Measurements from ENCODE around the gene TSSC4. TPM values are rescaled to one million over a fixed set of nuclear protein-coding genes. Genes with fewer than 3 reads are reported as not detected.

Gene TSSC4
- polyA plus RNA-seq, 4 donors = 32.5 to 47.1 (median 37.6) TPM

DNA sequence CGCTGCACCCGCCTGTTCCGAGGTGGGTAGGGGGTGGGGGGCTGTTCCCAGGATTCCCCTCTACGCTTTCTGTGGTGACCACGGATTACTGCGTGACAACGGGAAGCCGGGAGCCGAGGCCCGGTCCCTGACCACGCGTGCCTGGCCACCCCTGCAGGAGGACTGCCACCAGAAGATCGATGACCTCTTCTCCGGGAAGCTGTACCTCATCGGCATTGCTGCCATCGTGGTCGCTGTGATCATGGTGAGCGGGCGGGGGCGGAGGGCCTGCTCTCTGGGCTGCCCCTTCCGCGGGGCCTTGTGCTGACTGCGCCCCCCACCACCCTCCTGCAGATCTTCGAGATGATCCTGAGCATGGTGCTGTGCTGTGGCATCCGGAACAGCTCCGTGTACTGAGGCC is 4.1 kb upstream of the TSSC4 start:
- DNase-seq (ENCODE audit: low read depth in 4 of 4, low spot score in 3 of 4) = no peak

- DNase-seq (ENCODE audit: low read depth in 4 of 4, low spot score in 3 of 4) = no peak
Measured at GRCh38 chr11:2397005-2397404, 3.5 kb upstream of the TSSC4 start.

DNA sequence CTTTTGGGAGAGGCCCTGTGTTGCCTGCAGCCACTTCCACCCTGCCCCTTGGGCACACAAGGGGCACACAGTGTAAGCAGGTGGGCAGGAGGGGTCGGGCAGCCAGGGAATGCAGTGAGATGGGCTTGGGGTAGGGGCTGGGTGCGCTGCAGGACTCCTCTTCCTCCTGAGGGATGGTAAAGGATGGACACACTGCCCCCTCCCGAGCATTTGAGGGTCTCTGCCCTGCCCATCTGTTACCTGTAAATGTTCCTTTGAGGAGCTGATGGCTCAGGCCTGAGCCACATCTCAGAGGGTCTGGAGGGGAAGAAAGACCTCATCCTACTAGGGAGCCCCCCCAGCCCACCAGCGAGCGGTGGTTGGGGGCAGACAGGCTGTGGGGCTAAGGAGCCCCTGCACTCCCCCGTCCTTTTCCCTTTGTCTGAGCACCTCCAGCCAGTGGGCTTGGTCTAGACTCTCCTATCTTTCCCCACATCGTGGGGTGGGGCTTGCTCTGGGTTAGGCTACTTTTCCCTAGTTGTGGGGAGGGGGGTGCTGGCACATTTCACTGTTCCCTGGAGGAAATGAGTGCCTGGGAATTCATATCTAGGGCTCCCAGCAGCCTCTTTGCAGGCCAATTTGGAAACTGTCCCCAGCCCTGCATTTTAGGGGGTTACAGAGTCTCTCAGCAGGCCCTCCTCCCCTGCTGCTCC is 1.7 kb upstream of the TSSC4 start:
- no peak for DNase-seq (ENCODE audit: low read depth in 4 of 4, low spot score in 3 of 4)

GRCh38 chr11:2399488-2400068 is 972 bp upstream of the TSSC4 start:
- no peak for DNase-seq (ENCODE audit: low read depth in 4 of 4, low spot score in 3 of 4)

GRCh38 chr11:2400762-2401435 is 349 bp downstream of the TSSC4 start:
- no peak for DNase-seq (ENCODE audit: low read depth in 4 of 4, low spot score in 3 of 4)

DNA sequence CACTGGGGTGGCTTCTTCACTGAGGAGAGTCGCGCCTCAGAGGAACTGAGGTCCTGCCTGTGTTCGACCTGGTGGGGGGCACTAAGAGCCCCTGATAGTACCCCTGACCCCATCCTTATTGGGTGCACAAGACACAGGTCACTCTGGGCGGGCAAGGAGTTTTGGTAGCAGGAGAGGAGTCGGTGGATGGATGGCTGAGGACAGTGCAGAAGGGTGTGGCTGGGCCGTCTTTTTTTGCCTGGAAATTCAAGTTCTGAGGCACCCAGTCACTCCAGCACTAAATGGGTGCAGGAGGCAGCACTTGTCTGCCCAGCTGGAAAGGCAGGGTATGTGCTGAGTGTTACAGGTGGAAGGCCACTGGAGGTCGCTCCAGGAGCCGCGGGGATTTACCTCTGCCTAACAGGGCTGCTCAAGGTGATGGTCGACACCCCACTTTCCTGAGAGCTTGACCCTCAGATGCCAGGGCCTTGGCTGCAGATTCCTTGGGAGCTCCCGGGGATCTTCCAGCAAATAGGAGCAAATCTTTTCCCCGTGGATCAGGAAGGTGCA is 960 bp downstream of the TSSC4 start:
- no peak for DNase-seq (ENCODE audit: low read depth in 4 of 4, low spot score in 3 of 4)

- DNase-seq (ENCODE audit: low read depth in 4 of 4, low spot score in 3 of 4) = no peak
Measured at GRCh38 chr11:2402106-2402505, 1.6 kb downstream of the TSSC4 start.

DNA sequence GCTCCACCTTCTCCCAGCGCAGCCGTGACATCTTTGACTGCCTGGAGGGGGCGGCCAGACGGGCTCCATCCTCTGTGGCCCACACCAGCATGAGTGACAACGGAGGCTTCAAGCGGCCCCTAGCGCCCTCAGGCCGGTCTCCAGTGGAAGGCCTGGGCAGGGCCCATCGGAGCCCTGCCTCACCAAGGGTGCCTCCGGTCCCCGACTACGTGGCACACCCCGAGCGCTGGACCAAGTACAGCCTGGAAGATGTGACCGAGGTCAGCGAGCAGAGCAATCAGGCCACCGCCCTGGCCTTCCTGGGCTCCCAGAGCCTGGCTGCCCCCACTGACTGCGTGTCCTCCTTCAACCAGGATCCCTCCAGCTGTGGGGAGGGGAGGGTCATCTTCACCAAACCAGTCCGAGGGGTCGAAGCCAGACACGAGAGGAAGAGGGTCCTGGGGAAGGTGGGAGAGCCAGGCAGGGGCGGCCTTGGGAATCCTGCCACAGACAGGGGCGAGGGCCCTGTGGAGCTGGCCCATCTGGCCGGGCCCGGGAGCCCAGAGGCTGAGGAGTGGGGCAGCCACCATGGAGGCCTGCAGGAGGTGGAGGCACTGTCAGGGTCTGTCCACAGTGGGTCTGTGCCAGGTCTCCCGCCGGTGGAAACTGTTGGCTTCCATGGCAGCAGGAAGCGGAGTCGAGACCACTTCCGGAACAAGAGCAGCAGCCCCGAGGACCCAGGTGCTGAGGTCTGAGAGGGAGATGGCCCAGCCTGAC is 2.5 kb downstream of the TSSC4 start:
- DNase-seq (ENCODE audit: low read depth in 4 of 4, low spot score in 3 of 4) = no peak

DNA sequence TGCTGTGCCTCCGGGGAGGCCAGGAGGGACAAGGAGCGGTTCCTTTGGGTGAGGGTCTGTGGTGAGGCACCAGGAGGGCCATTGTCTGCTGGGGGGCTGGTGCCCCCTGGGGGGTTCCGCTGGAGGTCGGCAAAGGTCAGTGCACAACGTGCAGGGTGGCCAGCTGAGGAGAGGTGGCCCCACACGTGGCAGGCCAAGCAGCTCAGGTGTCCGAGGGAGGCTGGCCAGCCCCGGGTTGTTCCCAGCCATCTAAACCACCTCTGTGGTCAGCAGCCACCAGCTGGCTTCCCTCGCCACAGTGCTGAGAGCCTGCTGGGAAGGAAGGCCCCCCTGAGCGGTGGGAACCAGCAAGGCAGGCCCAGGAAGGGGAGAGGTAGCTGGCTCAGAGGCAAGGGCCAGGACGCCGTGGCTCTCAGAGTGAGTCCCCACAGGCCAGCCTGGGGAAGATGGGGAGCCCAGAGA is 4.2 kb downstream of the TSSC4 start:
- DNase-seq (ENCODE audit: low read depth in 4 of 4, low spot score in 3 of 4) = no peak

DNA sequence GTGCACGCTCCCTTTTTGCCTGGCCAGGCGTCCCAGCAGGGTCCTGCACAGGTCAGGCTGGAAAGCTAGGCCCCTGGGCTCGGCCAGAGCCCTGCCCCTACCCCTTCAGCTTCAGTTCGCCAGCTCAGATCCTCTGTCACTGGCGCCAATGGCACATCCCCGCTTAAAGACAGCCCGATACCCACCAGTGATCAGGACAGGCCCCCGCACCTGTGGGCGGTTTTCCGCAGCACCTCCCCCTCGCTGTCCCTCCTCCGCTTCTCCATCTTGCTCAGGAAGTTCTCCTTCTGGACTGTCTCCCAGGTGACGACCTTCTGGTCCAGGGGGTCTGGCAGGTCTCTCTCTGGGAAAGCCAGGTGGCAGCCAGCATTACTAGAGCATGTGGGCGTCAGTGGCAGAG is 5.9 kb downstream of the TSSC4 start:
- peak in 1 of 4 donors; percentile 53 for DNase-seq (ENCODE audit: low read depth in 4 of 4, low spot score in 3 of 4)

DNA sequence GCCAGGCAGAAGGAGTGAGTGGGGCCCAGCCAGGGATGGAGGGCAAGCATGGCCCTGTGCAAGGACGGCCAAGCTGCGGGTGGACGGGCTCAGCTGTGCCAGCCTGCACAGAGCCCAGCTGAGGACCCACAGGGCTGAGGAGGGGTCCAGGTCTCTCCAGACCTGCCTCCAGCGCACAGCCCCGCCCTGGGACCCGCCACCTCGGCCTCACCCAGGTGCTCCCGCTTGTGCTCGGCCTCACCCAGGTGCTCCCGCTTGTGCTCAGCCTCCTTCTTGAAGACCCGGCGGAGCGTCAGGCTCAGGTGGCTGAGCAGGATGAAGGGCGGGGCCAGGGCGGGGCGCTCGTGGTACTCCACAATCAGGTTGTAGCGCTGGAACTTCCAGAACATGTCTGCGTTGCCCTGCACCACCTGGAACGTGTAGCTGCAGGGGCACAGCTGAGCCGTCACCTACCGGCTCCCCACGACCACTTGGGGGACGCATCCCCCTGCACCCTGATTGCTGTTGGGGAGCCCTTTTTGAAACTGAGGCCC is 6.4 kb downstream of the TSSC4 start:
- DNase-seq (ENCODE audit: low read depth in 4 of 4, low spot score in 3 of 4) = no peak

DNA sequence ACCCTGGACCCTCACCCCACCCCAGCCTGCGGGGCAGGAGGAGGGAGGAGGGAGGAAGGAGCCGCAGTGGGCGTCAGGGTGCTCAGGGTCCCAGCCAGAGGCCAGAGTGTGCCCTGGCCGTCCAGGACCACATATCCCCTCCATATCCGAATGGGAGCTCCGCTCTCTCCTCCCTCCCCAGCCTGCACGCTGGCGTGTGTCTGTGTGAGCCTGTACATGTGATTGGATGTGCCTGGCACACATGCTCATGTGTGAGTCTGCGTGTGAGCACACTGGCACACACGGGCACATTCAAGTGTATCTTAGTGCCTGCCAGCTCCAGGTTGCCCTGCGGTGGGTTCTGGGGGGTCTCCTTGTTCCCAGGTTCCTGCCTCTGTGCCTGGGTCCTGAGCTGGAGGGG is 8.1 kb downstream of the TSSC4 start:
- peak in 2 of 4 donors; percentile 30 to 33 for DNase-seq (ENCODE audit: low read depth in 4 of 4, low spot score in 3 of 4)

GRCh38 chr11:2409126-2409525 is 8.6 kb downstream of the TSSC4 start:
- peak; percentile 60 to 84 (median 76) for DNase-seq (ENCODE audit: low read depth in 4 of 4, low spot score in 3 of 4)

- DNase-seq (ENCODE audit: low read depth in 4 of 4, low spot score in 3 of 4) = peak in 3 of 4 donors; percentile 43 to 65 (median 58)
Measured at GRCh38 chr11:2409611-2410468, 9.3 kb downstream of the TSSC4 start.

GRCh38 chr11:2410616-2411015 is 10.1 kb downstream of the TSSC4 start:
- no peak for DNase-seq (ENCODE audit: low read depth in 4 of 4, low spot score in 3 of 4)

DNA sequence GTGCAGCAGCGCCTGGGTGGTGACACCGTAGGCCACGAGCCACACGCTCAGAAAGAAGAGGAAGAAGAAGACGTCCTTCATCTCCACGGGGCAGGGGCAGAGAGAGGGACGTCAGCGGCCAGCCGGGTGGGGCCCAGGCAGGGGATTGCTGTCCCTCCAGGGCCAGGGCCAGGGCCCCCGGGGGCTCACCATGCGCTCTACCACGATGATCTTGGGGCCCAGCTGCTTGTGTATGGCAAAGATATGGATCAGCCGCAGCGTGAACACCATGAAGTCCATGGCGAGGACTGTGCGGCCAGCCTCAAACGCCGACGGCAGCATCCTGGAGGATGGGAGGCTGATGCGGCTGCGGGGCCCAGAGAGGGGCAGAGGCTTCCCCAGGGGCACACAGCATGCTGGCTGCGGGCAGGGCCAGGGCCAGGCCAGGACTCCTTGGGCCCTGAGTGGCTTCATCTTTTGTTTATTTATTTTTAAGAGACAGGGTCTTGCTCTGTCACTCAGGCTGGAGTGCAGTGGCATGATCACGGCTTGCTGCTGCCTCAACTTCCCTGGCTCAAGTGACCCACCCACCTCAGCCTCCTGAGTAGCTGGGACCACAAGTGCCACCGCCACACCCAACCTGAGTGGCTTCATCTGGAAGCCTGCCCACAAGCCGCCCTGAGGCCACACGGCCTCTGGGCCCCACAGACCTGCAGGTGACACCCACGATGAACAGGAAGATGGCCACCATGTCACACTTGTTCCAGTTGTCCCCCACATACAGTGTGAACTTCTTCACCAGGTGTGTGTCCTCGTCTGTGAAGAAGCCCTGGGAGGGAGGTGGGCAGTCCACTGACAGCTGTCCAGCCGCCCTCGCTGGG is 11.1 kb downstream of the TSSC4 start:
- no peak for DNase-seq (ENCODE audit: low read depth in 4 of 4, low spot score in 3 of 4)

DNA sequence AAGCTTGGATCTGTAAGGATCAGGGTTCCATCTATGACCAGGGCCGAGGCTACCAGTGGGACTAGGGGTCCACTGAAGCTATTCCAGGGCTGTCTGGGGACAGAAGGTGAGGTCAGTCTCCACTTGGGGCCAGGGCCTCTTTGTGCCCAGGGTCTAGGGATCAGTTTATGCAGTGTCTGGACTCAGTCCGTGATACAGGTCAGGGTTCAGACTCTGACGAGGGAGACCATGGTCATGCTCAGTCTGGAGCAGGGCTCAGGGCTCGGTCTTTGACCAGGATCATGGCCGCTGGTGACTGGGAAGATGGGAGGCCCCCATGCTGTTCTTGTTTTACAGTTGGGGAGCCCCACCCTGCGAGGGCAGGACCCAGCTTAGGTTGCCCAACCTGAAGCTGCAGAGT is 11.8 kb downstream of the TSSC4 start:
- no peak for DNase-seq (ENCODE audit: low read depth in 4 of 4, low spot score in 3 of 4)

DNA sequence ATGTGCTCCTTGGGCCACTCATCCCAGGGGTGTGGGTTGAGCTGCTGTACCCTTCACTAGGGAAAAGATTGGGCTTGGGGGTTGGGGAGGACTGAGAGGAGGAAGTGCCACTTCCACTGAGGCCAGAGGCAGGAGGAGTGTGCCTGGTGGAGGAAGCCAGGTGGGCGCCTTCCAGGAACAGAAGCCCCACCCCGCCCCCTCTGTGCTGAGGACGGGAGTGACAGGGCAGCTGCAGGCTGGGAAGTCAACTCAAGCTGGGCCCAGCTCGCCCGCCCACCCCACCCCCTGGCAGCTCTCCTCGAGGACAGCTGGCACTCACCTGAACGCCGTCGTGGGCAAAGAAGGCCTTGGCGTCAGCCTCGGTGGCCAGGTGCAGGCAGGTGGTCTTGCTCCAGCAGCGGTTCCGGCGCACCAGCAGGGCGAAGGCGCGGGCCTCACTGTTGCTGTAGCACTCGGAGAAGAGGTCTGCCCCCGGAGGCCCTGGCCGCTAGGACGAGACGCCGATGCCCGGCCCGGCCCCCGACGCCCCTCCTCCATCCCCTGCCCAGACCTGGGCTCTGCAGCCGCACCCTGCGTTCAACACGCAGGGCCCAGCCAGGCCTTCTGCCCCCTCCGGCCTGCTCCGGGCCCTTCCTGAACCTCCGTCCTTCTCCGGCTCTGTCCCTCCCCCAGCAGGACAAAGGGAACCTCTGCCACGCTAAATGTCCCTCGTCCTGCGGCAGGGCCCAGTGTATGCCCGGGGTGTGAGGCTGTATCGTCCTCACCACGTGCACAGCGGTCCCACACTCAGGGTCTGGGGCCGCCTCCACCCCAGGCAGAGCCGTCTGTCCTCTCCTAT is 13.4 kb downstream of the TSSC4 start:
- DNase-seq (ENCODE audit: low read depth in 4 of 4, low spot score in 3 of 4) = no peak

Data from right renal pelvis (tissue), 4 donors.